ENCODE results near the gene PGRMC1.
"Not testable (repeated sequence)": the region's sequence is repeated elsewhere in the genome, so short reads cannot be mapped to it uniquely, and the experiment has no call there.

Gene PGRMC1

GRCh38 chrX:119235872-119236622, at the start of gene PGRMC1:
TSS of gene PGRMC1 (plus strand) at chrX:119236285. CDS start at chrX:119236364, 79 bp downstream.
- DNase-seq: peak; percentile 78

- DNase-seq: no peak
Observed at GRCh38 chrX:119186763-119187162, 49.3 kb upstream of the PGRMC1 start.

- DNase-seq: no peak
Observed at GRCh38 chrX:119187298-119187697, 48.8 kb upstream of the PGRMC1 start.

GRCh38 chrX:119189115-119189514, 47.0 kb upstream of the PGRMC1 start:
- no peak for DNase-seq

GRCh38 chrX:119189595-119189994, 46.5 kb upstream of the PGRMC1 start:
- no peak for DNase-seq

- DNase-seq: no peak
Observed at GRCh38 chrX:119190091-119190681, 45.9 kb upstream of the PGRMC1 start.

GRCh38 chrX:119190831-119191230, 45.3 kb upstream of the PGRMC1 start:
- no peak for DNase-seq

GRCh38 chrX:119194621-119195020, 41.5 kb upstream of the PGRMC1 start:
- no peak for DNase-seq

GRCh38 chrX:119201570-119201969, 34.5 kb upstream of the PGRMC1 start:
- no peak for DNase-seq

- DNase-seq: no peak
Observed at GRCh38 chrX:119206203-119206602, 29.9 kb upstream of the PGRMC1 start.

GRCh38 chrX:119207483-119207882, 28.6 kb upstream of the PGRMC1 start:
- DNase-seq: not testable (repeated sequence)

- no peak for DNase-seq
Observed at GRCh38 chrX:119208401-119209057, 27.6 kb upstream of the PGRMC1 start.

- DNase-seq: not testable (repeated sequence)
Observed at GRCh38 chrX:119210931-119211648, 25.0 kb upstream of the PGRMC1 start.

GRCh38 chrX:119211649-119212014, 24.5 kb upstream of the PGRMC1 start:
- DNase-seq: no peak

GRCh38 chrX:119218198-119218597, 17.9 kb upstream of the PGRMC1 start:
- no peak for DNase-seq

- no peak for DNase-seq
Observed at GRCh38 chrX:119222932-119223331, 13.2 kb upstream of the PGRMC1 start.

GRCh38 chrX:119223783-119224182, 12.3 kb upstream of the PGRMC1 start:
- no peak for DNase-seq

- no peak for DNase-seq
Observed at GRCh38 chrX:119226446-119226845, 9.6 kb upstream of the PGRMC1 start.

- DNase-seq: no peak
Observed at GRCh38 chrX:119228512-119229252, 7.4 kb upstream of the PGRMC1 start.

- no peak for DNase-seq
Observed at GRCh38 chrX:119229253-119229615, 6.9 kb upstream of the PGRMC1 start.

- no peak for DNase-seq
Observed at GRCh38 chrX:119230850-119231249, 5.2 kb upstream of the PGRMC1 start.

GRCh38 chrX:119231936-119232445, 4.1 kb upstream of the PGRMC1 start:
- no peak for DNase-seq

Measured in activated naive CD4-positive, alpha-beta T cell treated with anti-CD3 and anti-CD28 coated beads, Interleukin-2, amount 50 U/mL, for 16 hours (primary cell).